SK-N-SH (cell line): ENCODE data around the gene NOLC1.

Source experiments
- FOXJ3 ChIP-seq: sonication (generic); formaldehyde crosslinking; IDR thresholded peaks from 2 replicates; pipeline ENCODE4 v1.5.1; 2020; ENCODE audit warnings: mild to moderate bottlenecking, missing genetic modification reagents
- POLR2AphosphoS5 ChIP-seq: IDR thresholded peaks from 2 replicates; pipeline ENCODE4 v1.6.1; 2012; ENCODE audit warnings: low read depth, low read length
- TF ChIP-seq, protein P1 (sequence below): fragments of 200-600 bp; sonication (generic); IDR thresholded peaks from 2 replicates; pipeline ENCODE4 v1.6.1; 2017; ENCODE audit warnings: antibody characterized with exemption, mild to moderate bottlenecking, moderate library complexity

DNA sequence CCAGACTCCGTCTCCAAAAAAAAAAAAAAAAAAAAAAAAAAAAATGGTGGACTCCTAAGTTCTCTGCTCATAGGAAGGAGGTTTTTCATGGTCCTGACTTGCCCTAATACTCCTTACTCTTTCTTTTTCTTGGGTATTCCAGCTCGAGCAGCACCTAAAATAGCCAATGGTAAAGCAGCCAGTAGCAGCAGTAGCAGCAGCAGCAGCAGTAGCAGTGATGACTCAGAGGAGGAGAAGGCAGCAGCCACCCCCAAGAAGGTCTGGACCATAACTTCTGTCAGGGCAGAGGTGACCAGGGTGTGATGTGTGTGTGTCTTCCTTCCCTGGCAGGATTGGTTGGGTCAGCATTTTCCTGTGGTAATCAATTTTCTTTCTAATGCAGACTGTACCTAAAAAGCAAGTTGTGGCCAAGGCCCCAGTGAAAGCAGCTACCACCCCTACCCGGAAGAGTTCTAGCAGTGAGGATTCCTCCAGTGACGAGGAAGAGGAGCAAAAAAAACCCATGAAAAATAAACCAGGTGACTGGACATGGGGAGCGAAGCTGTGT is 6.9 kb downstream of the NOLC1 start:
- TF ChIP-seq FOXJ3 (no peak), POLR2AphosphoS5 (no peak)
- TF ChIP-seq, protein P1, sequence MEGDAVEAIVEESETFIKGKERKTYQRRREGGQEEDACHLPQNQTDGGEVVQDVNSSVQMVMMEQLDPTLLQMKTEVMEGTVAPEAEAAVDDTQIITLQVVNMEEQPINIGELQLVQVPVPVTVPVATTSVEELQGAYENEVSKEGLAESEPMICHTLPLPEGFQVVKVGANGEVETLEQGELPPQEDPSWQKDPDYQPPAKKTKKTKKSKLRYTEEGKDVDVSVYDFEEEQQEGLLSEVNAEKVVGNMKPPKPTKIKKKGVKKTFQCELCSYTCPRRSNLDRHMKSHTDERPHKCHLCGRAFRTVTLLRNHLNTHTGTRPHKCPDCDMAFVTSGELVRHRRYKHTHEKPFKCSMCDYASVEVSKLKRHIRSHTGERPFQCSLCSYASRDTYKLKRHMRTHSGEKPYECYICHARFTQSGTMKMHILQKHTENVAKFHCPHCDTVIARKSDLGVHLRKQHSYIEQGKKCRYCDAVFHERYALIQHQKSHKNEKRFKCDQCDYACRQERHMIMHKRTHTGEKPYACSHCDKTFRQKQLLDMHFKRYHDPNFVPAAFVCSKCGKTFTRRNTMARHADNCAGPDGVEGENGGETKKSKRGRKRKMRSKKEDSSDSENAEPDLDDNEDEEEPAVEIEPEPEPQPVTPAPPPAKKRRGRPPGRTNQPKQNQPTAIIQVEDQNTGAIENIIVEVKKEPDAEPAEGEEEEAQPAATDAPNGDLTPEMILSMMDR, result no peak
